DND-41 (cell line): Measurements from ENCODE around the gene MYO1B.

ENCODE experiments used
- ATAC-seq: fragments of 200-7000 bp; cut with Tn5 transposase; 3 replicates; pipeline ENCODE4 v1.9.1; 2021; ENCODE audit warnings: low read depth; ENCODE audit not compliant: insufficient read depth
- DNase-seq: peaks from one replicate; pipeline ENCODE4 v3.0.0-alpha.2; 2020
- H2AFZ ChIP-seq: 2 replicates; pipeline ENCODE4 v1.6.0; 2012; ENCODE audit warnings: low read depth, low read length
- H3K27ac ChIP-seq: 2 replicates; pipeline ENCODE4 v1.5.1; 2012; ENCODE audit warnings: low read length, inconsistent platforms
- H3K27me3 ChIP-seq: fragments of 200-600 bp; sonication (generic); 2 replicates; pipeline ENCODE4 v1.6.0; 2012; ENCODE audit warnings: low read length, mild to moderate bottlenecking, inconsistent platforms; ENCODE audit not compliant: insufficient read depth, poor library complexity
- H3K36me3 ChIP-seq: 2 replicates; pipeline ENCODE4 v1.5.1; 2012; ENCODE audit warnings: low read length, inconsistent platforms; ENCODE audit not compliant: insufficient read depth
- H3K4me1 ChIP-seq: 2 replicates; pipeline ENCODE4 v1.5.1; 2012; ENCODE audit warnings: mild to moderate bottlenecking, low read length; ENCODE audit not compliant: insufficient read depth
- H3K4me2 ChIP-seq: 2 replicates; pipeline ENCODE4 v1.6.0; 2012; ENCODE audit warnings: mild to moderate bottlenecking, moderate library complexity, low read length, inconsistent platforms; ENCODE audit not compliant: insufficient read depth
- H3K4me3 ChIP-seq, 2 experiments: fragments of 200-600 bp in 1 of 2; shearing (Covaris generic) in 1 of 2; 2 replicates each; pipeline ENCODE4 v1.5.1; 2012 to 2016; ENCODE audit warnings: inconsistent platforms in 2 of 2, low read length in 2 of 2, mild to moderate bottlenecking in 2 of 2, low read depth in 1 of 2, moderate library complexity in 1 of 2
- H3K79me2 ChIP-seq: 2 replicates; pipeline ENCODE4 v1.6.0; 2012; ENCODE audit warnings: low read length, inconsistent platforms; ENCODE audit not compliant: insufficient read depth
- H3K9ac ChIP-seq: 2 replicates; pipeline ENCODE4 v1.6.0; 2012; ENCODE audit warnings: low read depth, mild to moderate bottlenecking, inconsistent platforms, low read length, moderate library complexity
- H3K9me3 ChIP-seq: 2 replicates; pipeline ENCODE4 v1.5.1; 2012; ENCODE audit warnings: low read length, moderate library complexity, mild to moderate bottlenecking, inconsistent platforms; ENCODE audit not compliant: insufficient read depth, severe bottlenecking
- H4K20me1 ChIP-seq: 2 replicates; pipeline ENCODE4 v1.6.0; 2012; ENCODE audit warnings: low read length; ENCODE audit not compliant: insufficient read depth
- CTCF ChIP-seq: IDR thresholded peaks from 2 replicates; pipeline ENCODE4 v1.5.1; 2012; ENCODE audit warnings: borderline replicate concordance, low read length, moderate library complexity, mild to moderate bottlenecking; ENCODE audit not compliant: poor library complexity, severe bottlenecking; ENCODE audit errors: extremely low read depth
- EZH2 ChIP-seq: IDR thresholded peaks from 3 replicates; pipeline ENCODE4 v1.6.1; 2012; ENCODE audit warnings: borderline replicate concordance, low read depth, mild to moderate bottlenecking, moderate library complexity, low read length, inconsistent platforms; ENCODE audit not compliant: severe bottlenecking

MYO1B gene

GRCh38 chr2:191401287-191401686 lies 156.1 kb downstream of the MYO1B start:
- no peaks in the 10 kb centered on the region for H3K27me3 ChIP-seq
- TF ChIP-seq CTCF = no peak
- TF ChIP-seq EZH2 = no peak
- H3K27ac ChIP-seq = no peak overlapping the region
- H3K79me2 ChIP-seq = no peaks in the 10 kb centered on the region
- no peak for DNase-seq
- H3K4me1 ChIP-seq = no peaks in the 10 kb centered on the region
- H2AFZ ChIP-seq = no peak overlapping the region
- ATAC-seq = no peak
- no peaks in the 10 kb centered on the region for H4K20me1 ChIP-seq
- peaks cover 18% of the 10 kb centered on the region; the same call in 1 of the 2 replicates for H3K36me3 ChIP-seq
- H3K4me2 ChIP-seq = no peak overlapping the region
- H3K9ac ChIP-seq = no peak overlapping the region
- H3K4me3 ChIP-seq = no peak overlapping the region
- H3K9me3 ChIP-seq = no peaks in the 10 kb centered on the region

GRCh38 chr2:191402966-191403565 lies 157.9 kb downstream of the MYO1B start:
- H3K27me3 ChIP-seq = no peaks in the 10 kb centered on the region
- H3K27ac ChIP-seq = no peak overlapping the region
- H3K4me3 ChIP-seq = no peak overlapping the region
- TF ChIP-seq CTCF = no peak
- H3K79me2 ChIP-seq = no peaks in the 10 kb centered on the region
- no peaks in the 10 kb centered on the region for H3K9me3 ChIP-seq
- H2AFZ ChIP-seq = no peak overlapping the region
- H3K36me3 ChIP-seq = peaks cover 12% of the 10 kb centered on the region; the same call in 1 of the 2 replicates
- no peak overlapping the region for H3K4me2 ChIP-seq
- DNase-seq (no peak), ATAC-seq (no peak)
- no peaks in the 10 kb centered on the region for H4K20me1 ChIP-seq
- no peak overlapping the region for H3K9ac ChIP-seq
- H3K4me1 ChIP-seq = no peaks in the 10 kb centered on the region

GRCh38 chr2:191404568-191404991 lies 159.4 kb downstream of the MYO1B start:
- DNase-seq (no peak), ATAC-seq (no peak)
- H2AFZ ChIP-seq = no peak overlapping the region
- no peaks in the 10 kb centered on the region for H3K9me3 ChIP-seq
- TF ChIP-seq EZH2 = no peak
- TF ChIP-seq CTCF = no peak
- H3K9ac ChIP-seq = no peak overlapping the region
- H3K4me1 ChIP-seq = no peaks in the 10 kb centered on the region
- no peaks in the 10 kb centered on the region for H3K79me2 ChIP-seq
- no peaks in the 10 kb centered on the region for H3K27me3 ChIP-seq
- H3K4me2 ChIP-seq = no peak overlapping the region
- H3K4me3 ChIP-seq = no peak overlapping the region
- no peak overlapping the region for H3K27ac ChIP-seq
- H3K36me3 ChIP-seq = peaks cover 12% of the 10 kb centered on the region; the same call in 1 of the 2 replicates
- H4K20me1 ChIP-seq = no peaks in the 10 kb centered on the region
